Karpas-422 (cell line): Measurements from ENCODE around the gene MRLN. TPM values are rescaled to one million over a fixed set of nuclear protein-coding genes. Genes with fewer than 3 reads are reported as not detected.
A peak's percentile ranks its signal among the peaks of the same experiment; 100 is the strongest.
"Not testable (repeated sequence)": the region's sequence is repeated elsewhere in the genome, so short reads cannot be mapped to it uniquely, and the experiment has no call there.

Experiments
- DNase-seq: peaks from one replicate; pipeline ENCODE4 v3.0.0-alpha.2; 2015
- H2AFZ ChIP-seq: fragments of 200-600 bp; sonication (generic); 2 replicates; pipeline ENCODE4 v1.6.1; 2014; ENCODE audit warnings: antibody characterized with exemption, low read length, mixed read lengths
- H3K27ac ChIP-seq: fragments of 200-600 bp; sonication (generic); 2 replicates; pipeline ENCODE4 v1.5.1; 2014; ENCODE audit warnings: mild to moderate bottlenecking, low read length, moderate library complexity
- H3K27me3 ChIP-seq: fragments of 200-600 bp; sonication (generic); 2 replicates; pipeline ENCODE4 v1.6.1; 2014; ENCODE audit warnings: low read length, mixed read lengths
- H3K36me3 ChIP-seq: fragments of 200-600 bp; sonication (generic); 2 replicates; pipeline ENCODE4 v1.6.1; 2014; ENCODE audit warnings: low read length, mixed read lengths; ENCODE audit not compliant: insufficient read depth
- H3K4me1 ChIP-seq: fragments of 200-600 bp; sonication (generic); 2 replicates; pipeline ENCODE4 v1.6.1; 2014; ENCODE audit warnings: mild to moderate bottlenecking, low read length, mixed read lengths
- H3K4me2 ChIP-seq: fragments of 200-600 bp; sonication (generic); 2 replicates; pipeline ENCODE4 v1.6.1; 2014; ENCODE audit warnings: low read length, low read depth, mild to moderate bottlenecking; ENCODE audit not compliant: poor library complexity, severe bottlenecking
- H3K4me3 ChIP-seq: fragments of 200-600 bp; sonication (generic); 2 replicates; pipeline ENCODE4 v1.5.1; 2014; ENCODE audit warnings: mild to moderate bottlenecking, antibody characterized with exemption, low read length, mixed read lengths
- H3K79me2 ChIP-seq: fragments of 200-600 bp; sonication (generic); 2 replicates; pipeline ENCODE4 v1.6.1; 2014; ENCODE audit warnings: mild to moderate bottlenecking, low read length, mixed read lengths
- H3K9ac ChIP-seq: fragments of 200-600 bp; sonication (generic); 2 replicates; pipeline ENCODE4 v1.6.0; 2014; ENCODE audit warnings: low read length
- H3K9me2 ChIP-seq: fragments of 200-600 bp; sonication (generic), shearing (Covaris generic); replicated peaks from 2 replicates; pipeline ENCODE4 v1.6.0; 2014; ENCODE audit warnings: mild to moderate bottlenecking, low read length, moderate library complexity; ENCODE audit not compliant: insufficient read depth
- H3K9me3 ChIP-seq: fragments of 300-700, 200-600 bp; sonication (generic); 2 replicates; pipeline ENCODE4 v1.6.1; 2014; ENCODE audit warnings: low read length, mixed read lengths
- H4K20me1 ChIP-seq: fragments of 200-600 bp; sonication (generic); 2 replicates; pipeline ENCODE4 v1.6.1; 2014; ENCODE audit warnings: mild to moderate bottlenecking, antibody characterized with exemption, low read length, low read depth; ENCODE audit not compliant: insufficient read depth
- total RNA-seq: library from RNA; depleted of rRNA; stranded (reverse); fragments of >200 nt; shearing (Covaris generic); gene quantifications from 2 replicates; pipeline ENCODE4 v1.2.3, GENCODE V29; 2014; ENCODE audit warnings: low replicate concordance

The MRLN gene
- total RNA-seq, 1 experiment from 2014 or later: not detected

DNA sequence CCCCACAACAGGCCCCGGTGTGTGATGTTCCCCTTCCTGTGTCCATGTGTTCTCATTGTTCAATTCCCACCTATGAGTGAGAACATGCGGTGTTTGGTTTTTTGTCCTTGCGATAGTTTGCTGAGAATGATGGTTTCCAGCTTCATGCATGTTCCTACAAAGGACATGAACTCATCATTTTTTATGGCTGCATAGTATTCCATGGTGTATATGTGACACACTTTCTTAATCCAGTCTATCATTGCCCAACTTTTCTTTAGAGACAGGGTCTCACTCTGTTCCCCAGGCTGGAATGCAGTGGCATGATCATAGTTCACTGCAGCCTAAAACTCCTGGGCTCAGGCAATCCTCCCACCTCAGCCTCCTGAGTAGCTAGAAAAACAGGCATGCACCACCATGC is 32.2 kb upstream of the MRLN start:
- not testable (repeated sequence) for H3K36me3 ChIP-seq, H3K27me3 ChIP-seq, H4K20me1 ChIP-seq, H3K4me1 ChIP-seq, H3K9ac ChIP-seq, H3K9me3 ChIP-seq, H3K79me2 ChIP-seq, H3K9me2 ChIP-seq, H3K4me3 ChIP-seq, DNase-seq, H3K4me2 ChIP-seq, H2AFZ ChIP-seq, H3K27ac ChIP-seq

DNA sequence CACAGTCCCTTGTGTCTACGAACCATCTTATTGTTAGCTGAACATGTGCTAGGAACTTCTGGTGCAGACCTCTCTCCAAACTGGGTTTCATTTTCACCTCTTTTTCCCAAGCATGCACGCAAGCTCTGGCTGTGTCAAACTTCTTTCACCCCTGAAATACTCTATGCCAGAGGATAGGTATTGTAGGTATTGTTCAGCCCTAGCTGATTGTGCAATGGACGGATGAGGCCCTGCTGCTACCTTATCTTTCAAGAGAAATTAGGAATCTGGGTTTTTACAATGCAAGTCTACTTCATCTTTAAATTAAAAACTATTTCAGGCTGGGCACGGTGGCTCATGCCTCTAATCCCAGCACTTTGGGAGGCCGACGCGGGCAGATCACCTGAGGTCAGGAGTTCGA is 28.3 kb upstream of the MRLN start:
- Histone ChIP-seq H3K9ac (no peak overlapping the region), H3K9me3 (no peaks in the 10 kb centered on the region), H2AFZ (no peak overlapping the region), H3K9me2 (no peaks in the 10 kb centered on the region), H3K4me1 (no peaks in the 10 kb centered on the region), H3K4me3 (no peak overlapping the region), H3K4me2 (no peak overlapping the region), H3K27ac (no peak overlapping the region), H3K27me3 (no peaks in the 10 kb centered on the region), H3K36me3 (no peaks in the 10 kb centered on the region), H4K20me1 (no peaks in the 10 kb centered on the region), H3K79me2 (no peaks in the 10 kb centered on the region)
- peak; percentile 34 for DNase-seq

DNA sequence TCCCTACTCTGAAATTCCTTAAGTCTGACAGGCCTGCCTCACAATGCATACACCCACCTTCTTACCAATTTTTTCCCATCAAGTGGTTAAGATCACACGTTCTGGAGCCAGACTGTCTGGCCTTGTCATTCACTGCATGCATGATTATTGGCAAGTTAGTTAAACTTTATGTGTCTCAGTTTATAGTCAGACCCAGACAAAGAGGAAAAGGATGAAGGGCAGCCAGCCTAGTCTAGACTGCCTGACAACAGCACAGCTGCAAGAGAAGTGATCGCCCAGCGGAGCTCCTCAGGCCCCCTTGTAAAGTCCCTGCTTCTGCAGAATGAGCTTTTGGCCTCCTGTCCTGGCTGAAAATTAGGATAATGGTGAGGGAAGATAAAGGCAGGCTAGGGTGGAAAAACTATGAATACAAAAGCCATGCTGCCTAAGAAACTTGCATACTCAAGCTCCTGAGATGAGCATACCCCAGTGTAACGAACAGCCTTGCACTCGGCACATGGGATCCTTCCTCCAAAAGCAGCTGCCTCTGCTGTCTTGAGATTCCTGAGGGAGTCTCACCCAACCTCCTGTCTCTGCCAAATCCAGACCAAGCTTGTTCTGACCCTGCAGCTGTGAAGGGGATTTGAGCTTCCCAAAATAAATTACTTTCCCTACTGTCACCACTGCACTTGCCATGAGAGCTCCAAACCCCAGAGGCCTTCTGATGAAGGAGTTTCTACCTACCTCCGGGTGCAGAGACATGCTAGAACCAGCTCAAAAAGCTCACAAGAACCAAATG is 26.7 kb upstream of the MRLN start:
- no peak overlapping the region for H2AFZ ChIP-seq
- no peaks in the 10 kb centered on the region for H3K36me3 ChIP-seq
- H3K4me3 ChIP-seq: no peak overlapping the region
- no peak for DNase-seq
- no peak overlapping the region for H3K9ac ChIP-seq
- H3K4me2 ChIP-seq: no peak overlapping the region
- H3K27ac ChIP-seq: no peak overlapping the region
- no peaks in the 10 kb centered on the region for H3K9me2 ChIP-seq
- no peaks in the 10 kb centered on the region for H4K20me1 ChIP-seq
- no peaks in the 10 kb centered on the region for H3K79me2 ChIP-seq
- no peaks in the 10 kb centered on the region for H3K27me3 ChIP-seq
- no peaks in the 10 kb centered on the region for H3K9me3 ChIP-seq
- H3K4me1 ChIP-seq: no peaks in the 10 kb centered on the region

DNA sequence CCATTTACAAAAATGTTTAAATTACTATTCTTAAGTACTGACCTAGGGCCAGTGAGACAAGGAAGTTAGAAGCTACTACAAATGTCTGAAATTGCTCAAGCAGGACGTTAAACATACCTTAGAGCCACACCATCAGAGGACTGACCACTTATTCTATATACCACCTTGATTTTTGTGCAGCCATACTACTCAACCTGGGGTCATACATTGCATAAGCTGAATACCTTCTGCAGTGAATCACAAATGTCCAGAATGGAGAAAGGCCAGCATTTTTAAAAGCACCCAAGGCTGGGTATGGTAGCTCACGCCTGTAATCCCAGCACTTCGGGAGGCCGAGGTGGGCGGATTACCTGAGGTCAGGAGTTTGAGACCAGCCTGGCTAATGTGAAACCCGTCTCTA is 21.2 kb upstream of the MRLN start:
- Histone ChIP-seq H3K4me3 (no peak overlapping the region), H3K79me2 (no peaks in the 10 kb centered on the region), H3K9me2 (no peaks in the 10 kb centered on the region), H3K4me1 (no peaks in the 10 kb centered on the region), H3K27me3 (no peaks in the 10 kb centered on the region), H3K9me3 (no peaks in the 10 kb centered on the region), H4K20me1 (no peaks in the 10 kb centered on the region), H3K9ac (no peak overlapping the region), H3K4me2 (no peak overlapping the region), H3K36me3 (no peaks in the 10 kb centered on the region), H3K27ac (no peak overlapping the region), H2AFZ (no peak overlapping the region)
- DNase-seq: no peak

- Histone ChIP-seq H3K36me3 (no peaks in the 10 kb centered on the region), H4K20me1 (no peaks in the 10 kb centered on the region), H2AFZ (no peak overlapping the region), H3K4me1 (no peaks in the 10 kb centered on the region), H3K4me3 (no peak overlapping the region), H3K79me2 (no peaks in the 10 kb centered on the region), H3K4me2 (no peak overlapping the region), H3K9me2 (no peaks in the 10 kb centered on the region), H3K9ac (no peak overlapping the region), H3K9me3 (no peaks in the 10 kb centered on the region), H3K27me3 (no peaks in the 10 kb centered on the region), H3K27ac (no peak overlapping the region)
- DNase-seq: peak; percentile 23
Observed at GRCh38 chr10:59773088-59773487, 19.8 kb upstream of the MRLN start.

DNA sequence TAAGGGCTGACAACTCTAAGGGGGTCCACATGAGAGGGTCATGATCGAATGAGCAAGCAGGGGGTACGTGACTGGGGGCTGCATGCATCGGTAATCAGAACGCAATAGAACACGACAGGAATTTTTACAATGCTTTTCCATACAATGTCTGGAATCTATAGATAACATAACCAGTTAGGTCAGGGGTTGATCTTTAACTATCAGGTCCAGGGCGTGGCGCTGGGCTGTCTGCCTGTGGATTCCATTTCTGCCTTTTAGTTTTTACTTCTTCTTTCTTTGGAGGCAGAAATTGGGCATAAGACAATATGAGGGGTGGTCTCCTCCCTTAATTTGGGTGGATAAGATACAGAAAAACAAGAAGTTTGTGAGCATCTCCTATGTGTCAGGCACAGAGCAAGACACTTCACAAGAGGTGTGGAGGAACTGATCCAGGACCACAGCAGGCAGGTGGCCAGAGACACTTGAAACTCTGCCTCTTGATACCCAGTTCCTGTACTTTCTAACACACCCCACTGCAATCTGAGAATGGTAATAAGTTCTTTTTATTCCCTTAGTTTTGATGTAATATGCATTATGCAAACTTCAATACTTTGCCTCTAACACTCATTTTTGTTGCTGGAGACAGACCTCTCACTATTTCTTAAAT is 18.0 kb upstream of the MRLN start:
- Histone ChIP-seq H3K79me2 (no peaks in the 10 kb centered on the region), H3K27ac (no peak overlapping the region), H3K36me3 (no peaks in the 10 kb centered on the region), H3K27me3 (no peaks in the 10 kb centered on the region), H3K4me3 (no peak overlapping the region), H3K9me3 (no peaks in the 10 kb centered on the region), H3K9me2 (no peaks in the 10 kb centered on the region), H3K9ac (no peak overlapping the region), H4K20me1 (no peaks in the 10 kb centered on the region), H2AFZ (no peak overlapping the region), H3K4me1 (no peaks in the 10 kb centered on the region), H3K4me2 (no peak overlapping the region)
- no peak for DNase-seq

- no peak for DNase-seq
- H3K4me2 ChIP-seq: no peak overlapping the region
- no peak overlapping the region for H3K9ac ChIP-seq
- no peaks in the 10 kb centered on the region for H3K36me3 ChIP-seq
- no peak overlapping the region for H3K27ac ChIP-seq
- H3K9me2 ChIP-seq: no peaks in the 10 kb centered on the region
- no peak overlapping the region for H2AFZ ChIP-seq
- no peaks in the 10 kb centered on the region for H3K9me3 ChIP-seq
- no peaks in the 10 kb centered on the region for H3K79me2 ChIP-seq
- H4K20me1 ChIP-seq: no peaks in the 10 kb centered on the region
- H3K4me3 ChIP-seq: no peak overlapping the region
- H3K4me1 ChIP-seq: no peaks in the 10 kb centered on the region
- H3K27me3 ChIP-seq: no peaks in the 10 kb centered on the region
Observed at GRCh38 chr10:59770689-59771088, 17.4 kb upstream of the MRLN start.

DNA sequence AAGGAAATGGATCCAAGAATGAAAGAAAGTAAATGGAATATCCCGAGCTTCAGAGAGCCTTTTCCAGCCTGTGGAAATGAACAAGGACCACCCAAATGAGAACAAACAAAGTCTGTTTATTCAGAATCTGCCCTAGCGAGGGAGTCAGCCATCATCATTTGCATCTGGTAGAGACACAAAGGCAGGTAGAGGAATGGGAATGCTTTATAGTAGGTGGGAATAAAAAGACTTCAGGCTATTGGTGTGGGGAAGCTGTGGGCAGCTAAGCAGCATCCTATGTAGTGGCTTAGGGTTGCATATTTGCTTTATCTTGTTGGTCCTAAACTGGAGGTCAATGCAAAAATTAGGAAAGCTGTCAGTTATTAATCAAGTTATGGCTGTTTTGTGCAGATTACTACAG is 9.2 kb upstream of the MRLN start:
- H3K4me2 ChIP-seq: no peak overlapping the region
- no peaks in the 10 kb centered on the region for H4K20me1 ChIP-seq
- no peaks in the 10 kb centered on the region for H3K4me1 ChIP-seq
- no peak overlapping the region for H3K9ac ChIP-seq
- no peaks in the 10 kb centered on the region for H3K36me3 ChIP-seq
- H3K27me3 ChIP-seq: no peaks in the 10 kb centered on the region
- H3K79me2 ChIP-seq: no peaks in the 10 kb centered on the region
- H2AFZ ChIP-seq: no peak overlapping the region
- H3K27ac ChIP-seq: no peak overlapping the region
- H3K4me3 ChIP-seq: no peak overlapping the region
- H3K9me2 ChIP-seq: no peaks in the 10 kb centered on the region
- DNase-seq: no peak
- H3K9me3 ChIP-seq: no peaks in the 10 kb centered on the region
